Vagina (tissue), 2 donors: ENCODE results near the gene GOSR2.

Source experiments
- POLR2A ChIP-seq, 2 donors: fragments of 450-650 bp; IDR thresholded peaks; one replicate each; pipeline ENCODE4 v1.6.1; 2017; ENCODE audit warnings: antibody characterized with exemption in 2 of 2, mild to moderate bottlenecking in 2 of 2, moderate library complexity in 2 of 2
- TF ChIP-seq, protein P1 (sequence below), 3 experiments: fragments of 450-650 bp in 2 of 3; fragments of 200-600 bp in 1 of 3; sonication (generic) in 1 of 3; IDR thresholded peaks; one replicate each; pipeline ENCODE4 v1.5.1; 2017 to 2019; ENCODE audit warnings: antibody characterized with exemption in 3 of 3, mild to moderate bottlenecking in 2 of 3, moderate library complexity in 2 of 3

DNA sequence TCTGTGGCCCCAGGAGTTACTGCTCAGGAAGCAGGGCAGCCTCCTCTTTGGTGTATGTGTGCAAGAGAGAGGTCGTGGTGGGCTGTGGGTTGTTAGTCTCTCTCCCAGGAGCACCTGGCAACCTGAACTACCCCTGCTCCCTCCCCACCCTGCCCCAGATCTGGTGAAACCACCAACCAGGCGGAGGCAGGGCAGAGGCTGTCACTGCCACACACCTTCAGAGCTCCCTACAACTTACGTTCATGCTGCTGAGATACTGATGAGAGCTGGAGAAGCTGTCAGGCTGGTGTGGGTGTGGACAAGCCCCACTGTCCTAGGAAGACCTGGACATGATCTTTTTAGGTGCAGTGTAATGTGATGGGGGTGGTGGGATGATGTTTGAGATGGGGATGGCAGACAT lies 24.3 kb downstream of the GOSR2 start:
- no peak for TF ChIP-seq POLR2A (IDR thresholded peaks at IDR 0.05)
- TF ChIP-seq, protein P1, sequence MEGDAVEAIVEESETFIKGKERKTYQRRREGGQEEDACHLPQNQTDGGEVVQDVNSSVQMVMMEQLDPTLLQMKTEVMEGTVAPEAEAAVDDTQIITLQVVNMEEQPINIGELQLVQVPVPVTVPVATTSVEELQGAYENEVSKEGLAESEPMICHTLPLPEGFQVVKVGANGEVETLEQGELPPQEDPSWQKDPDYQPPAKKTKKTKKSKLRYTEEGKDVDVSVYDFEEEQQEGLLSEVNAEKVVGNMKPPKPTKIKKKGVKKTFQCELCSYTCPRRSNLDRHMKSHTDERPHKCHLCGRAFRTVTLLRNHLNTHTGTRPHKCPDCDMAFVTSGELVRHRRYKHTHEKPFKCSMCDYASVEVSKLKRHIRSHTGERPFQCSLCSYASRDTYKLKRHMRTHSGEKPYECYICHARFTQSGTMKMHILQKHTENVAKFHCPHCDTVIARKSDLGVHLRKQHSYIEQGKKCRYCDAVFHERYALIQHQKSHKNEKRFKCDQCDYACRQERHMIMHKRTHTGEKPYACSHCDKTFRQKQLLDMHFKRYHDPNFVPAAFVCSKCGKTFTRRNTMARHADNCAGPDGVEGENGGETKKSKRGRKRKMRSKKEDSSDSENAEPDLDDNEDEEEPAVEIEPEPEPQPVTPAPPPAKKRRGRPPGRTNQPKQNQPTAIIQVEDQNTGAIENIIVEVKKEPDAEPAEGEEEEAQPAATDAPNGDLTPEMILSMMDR (IDR thresholded peaks at IDR 0.05) = no peak
